ENCODE measurements around the gene CT47B1. TPM values are rescaled to one million over a fixed set of nuclear protein-coding genes. Genes with fewer than 3 reads are reported as not detected.
"Not testable (repeated sequence)": the region's sequence is repeated elsewhere in the genome, so short reads cannot be mapped to it uniquely, and the experiment has no call there.

CT47B1 gene
- not detected in 2 replicates for total RNA-seq

GRCh38 chrX:120875766-120876165 is at the start of gene CT47B1:
CT47B1 (minus strand) TSS chrX:120875866; CDS start chrX:120875670, 196 bp downstream.
- DNase-seq (ENCODE audit: low read depth); H3K36me3 ChIP-seq (ENCODE audit: control insufficient read depth, insufficient read depth, low read length); H3K27me3 ChIP-seq (ENCODE audit: control insufficient read depth, insufficient read depth, low read length); H3K4me3 ChIP-seq (ENCODE audit: low read depth, low read length); FAIRE-seq: not testable (repeated sequence)

GRCh38 chrX:120874678-120875557 is 748 bp downstream of the CT47B1 start:
- FAIRE-seq, result no peak
- no peaks in the 10 kb centered on the region for H3K36me3 ChIP-seq (ENCODE audit: control insufficient read depth, insufficient read depth, low read length)

GRCh38 chrX:120857240-120857639 is 18.4 kb downstream of the CT47B1 start:
- Histone ChIP-seq H3K27me3 (ENCODE audit: control insufficient read depth, insufficient read depth, low read length) (no peaks in the 10 kb centered on the region), H3K36me3 (ENCODE audit: control insufficient read depth, insufficient read depth, low read length) (no peaks in the 10 kb centered on the region), H3K4me3 (ENCODE audit: low read depth, low read length) (no peak overlapping the region)
- DNase-seq (ENCODE audit: low read depth) (peak; percentile 0), FAIRE-seq (no peak)
- no peak for TF ChIP-seq CTCF (IDR thresholded peaks at IDR 0.05; ENCODE audit: insufficient read depth, low read length, severe bottlenecking)

More at GRCh38 chrX:120874678-120875557, 748 bp downstream of the CT47B1 start:
- no peak for TF ChIP-seq CTCF (IDR thresholded peaks at IDR 0.05; ENCODE audit: insufficient read depth, low read length, severe bottlenecking)
- Histone ChIP-seq H3K27me3 (ENCODE audit: control insufficient read depth, insufficient read depth, low read length) (no peaks in the 10 kb centered on the region), H3K4me3 (ENCODE audit: low read depth, low read length) (no peak overlapping the region)
- DNase-seq (ENCODE audit: low read depth), result no peak

GRCh38 chrX:120840827-120841226 is 34.8 kb downstream of the CT47B1 start:
- no peak for TF ChIP-seq CTCF (IDR thresholded peaks at IDR 0.05; ENCODE audit: insufficient read depth, low read length, severe bottlenecking)

GRCh38 chrX:120839491-120839890 is 36.2 kb downstream of the CT47B1 start:
- H3K4me3 ChIP-seq (ENCODE audit: low read depth, low read length), result no peak overlapping the region
- H3K27me3 ChIP-seq (ENCODE audit: control insufficient read depth, insufficient read depth, low read length), result no peaks in the 10 kb centered on the region
- no peak for TF ChIP-seq CTCF (IDR thresholded peaks at IDR 0.05; ENCODE audit: insufficient read depth, low read length, severe bottlenecking)
- FAIRE-seq (no peak), DNase-seq (ENCODE audit: low read depth) (peak; percentile 36)
- no peaks in the 10 kb centered on the region for H3K36me3 ChIP-seq (ENCODE audit: control insufficient read depth, insufficient read depth, low read length)

More at GRCh38 chrX:120840827-120841226, 34.8 kb downstream of the CT47B1 start:
- Histone ChIP-seq H3K27me3 (ENCODE audit: control insufficient read depth, insufficient read depth, low read length) (no peaks in the 10 kb centered on the region), H3K4me3 (ENCODE audit: low read depth, low read length) (no peak overlapping the region), H3K36me3 (ENCODE audit: control insufficient read depth, insufficient read depth, low read length) (no peaks in the 10 kb centered on the region)
- peak; percentile 40 for DNase-seq (ENCODE audit: low read depth)
- no peak for FAIRE-seq

GRCh38 chrX:120827213-120827612 is 48.5 kb downstream of the CT47B1 start:
- not testable (repeated sequence) for H3K4me3 ChIP-seq (ENCODE audit: low read depth, low read length); H3K27me3 ChIP-seq (ENCODE audit: control insufficient read depth, insufficient read depth, low read length); DNase-seq (ENCODE audit: low read depth); H3K36me3 ChIP-seq (ENCODE audit: control insufficient read depth, insufficient read depth, low read length); FAIRE-seq
